ENCODE data around the gene KIFBP. TPM values are rescaled to one million over a fixed set of nuclear protein-coding genes. Genes with fewer than 3 reads are reported as not detected.
A peak's percentile ranks its signal among the peaks of the same experiment; 100 is the strongest.
"Not testable (repeated sequence)": the region's sequence is repeated elsewhere in the genome, so short reads cannot be mapped to it uniquely, and the experiment has no call there.

KIFBP gene
- total and polyA plus RNA-seq, 2 donors = 12.3 to 25.6 TPM

DNA sequence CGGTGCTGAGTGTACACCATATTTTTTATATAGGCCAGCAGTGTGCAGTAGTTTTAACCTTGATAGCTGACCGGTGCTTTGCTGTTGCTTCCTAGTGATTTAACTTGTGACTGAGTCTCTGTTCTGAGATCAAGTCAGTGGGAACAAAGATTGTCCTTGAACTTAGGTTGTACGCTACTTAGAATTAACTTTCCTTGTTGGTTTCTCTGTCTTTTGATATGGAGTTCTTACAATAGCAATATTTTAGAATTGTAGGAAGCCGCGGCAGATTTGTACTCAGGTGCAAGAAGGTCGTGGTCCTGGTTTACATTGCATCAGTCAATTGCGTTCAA, 31.4 kb upstream of the KIFBP start:
- H3K4me3 ChIP-seq (ENCODE audit: low read length in 2 of 2) = peak overlapping the region; percentile 74 to 92
- no peaks in the 10 kb centered on the region for H3K9me3 ChIP-seq (ENCODE audit: control insufficient read depth in 2 of 2, insufficient read depth in 1 of 2, low read length in 1 of 2)
- no peaks in the 10 kb centered on the region for H3K27me3 ChIP-seq (ENCODE audit: control insufficient read depth in 2 of 2, insufficient read depth in 1 of 2, low read length in 1 of 2)
- no peak for DNase-seq (ENCODE audit: low read depth in 6 of 9, low spot score in 9 of 9)
- 75% methylated on average over 7 of the region's 7 CpGs for WGBS
- H3K36me3 ChIP-seq (ENCODE audit: control insufficient read depth in 2 of 2, insufficient read depth in 2 of 2, low read length in 1 of 2) = peaks cover 4 to 25% of the 10 kb centered on the region in 2 donors
- peaks cover 10 to 16% of the 10 kb centered on the region in 2 donors for H3K4me1 ChIP-seq (ENCODE audit: control insufficient read depth in 2 of 2, insufficient read depth in 2 of 2, low read length in 2 of 2)
- peak overlapping the region; percentile 18 to 33 for H3K27ac ChIP-seq (ENCODE audit: low read depth in 1 of 2, low read length in 1 of 2)

GRCh38 chr10:68957654-68958053, 30.9 kb upstream of the KIFBP start:
- Histone ChIP-seq H3K9me3 (ENCODE audit: control insufficient read depth in 2 of 2, insufficient read depth in 1 of 2, low read length in 1 of 2) (no peaks in the 10 kb centered on the region), H3K4me1 (ENCODE audit: control insufficient read depth in 2 of 2, insufficient read depth in 2 of 2, low read length in 2 of 2) (peaks cover 10 to 16% of the 10 kb centered on the region in 2 donors), H3K36me3 (ENCODE audit: control insufficient read depth in 2 of 2, insufficient read depth in 2 of 2, low read length in 1 of 2) (peaks cover 8 to 29% of the 10 kb centered on the region in 2 donors), H3K4me3 (ENCODE audit: low read length in 2 of 2) (peak overlapping the region; percentile 74 to 92), H3K27me3 (ENCODE audit: control insufficient read depth in 2 of 2, insufficient read depth in 1 of 2, low read length in 1 of 2) (no peaks in the 10 kb centered on the region), H3K27ac (ENCODE audit: low read depth in 1 of 2, low read length in 1 of 2) (peak overlapping the region; percentile 7 to 18)
- WGBS = 89% methylated on average over 3 of the region's 3 CpGs
- peak in 1 of 9 donors; percentile 5 for DNase-seq (ENCODE audit: low read depth in 6 of 9, low spot score in 9 of 9)

GRCh38 chr10:68959695-68960527, 28.7 kb upstream of the KIFBP start:
- H3K36me3 ChIP-seq (ENCODE audit: control insufficient read depth in 2 of 2, insufficient read depth in 2 of 2, low read length in 1 of 2) = peaks cover 26 to 47% of the 10 kb centered on the region in 2 donors

DNA sequence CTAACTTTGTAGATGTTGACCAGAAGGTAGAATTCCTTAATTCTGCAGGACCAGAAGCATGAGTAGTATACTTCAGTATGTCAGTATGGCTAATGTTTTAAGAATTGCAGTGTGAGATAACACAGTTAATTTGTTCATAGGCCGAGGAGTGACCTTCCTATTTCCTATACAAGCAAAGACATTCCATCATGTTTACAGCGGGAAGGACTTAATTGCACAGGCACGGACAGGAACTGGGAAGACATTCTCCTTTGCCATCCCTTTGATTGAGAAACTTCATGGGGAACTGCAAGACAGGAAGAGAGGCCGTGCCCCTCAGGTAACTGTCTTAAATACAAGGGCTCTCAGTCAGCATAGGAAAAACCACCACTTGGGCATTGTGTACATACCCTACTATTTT, 25.5 kb upstream of the KIFBP start:
- no peak overlapping the region for H3K4me3 ChIP-seq (ENCODE audit: low read length in 2 of 2)
- 97% methylated on average over 4 of the region's 4 CpGs for WGBS
- H3K27me3 ChIP-seq (ENCODE audit: control insufficient read depth in 2 of 2, insufficient read depth in 1 of 2, low read length in 1 of 2) = no peaks in the 10 kb centered on the region
- H3K9me3 ChIP-seq (ENCODE audit: control insufficient read depth in 2 of 2, insufficient read depth in 1 of 2, low read length in 1 of 2) = no peaks in the 10 kb centered on the region
- DNase-seq (ENCODE audit: low read depth in 6 of 9, low spot score in 9 of 9) = no peak
- no peaks in the 10 kb centered on the region for H3K4me1 ChIP-seq (ENCODE audit: control insufficient read depth in 2 of 2, insufficient read depth in 2 of 2, low read length in 2 of 2)
- peaks cover 47 to 77% of the 10 kb centered on the region in 2 donors for H3K36me3 ChIP-seq (ENCODE audit: control insufficient read depth in 2 of 2, insufficient read depth in 2 of 2, low read length in 1 of 2)
- H3K27ac ChIP-seq (ENCODE audit: low read depth in 1 of 2, low read length in 1 of 2) = no peak overlapping the region

More at GRCh38 chr10:68959695-68960527, 28.7 kb upstream of the KIFBP start:
- Histone ChIP-seq H3K9me3 (ENCODE audit: control insufficient read depth in 2 of 2, insufficient read depth in 1 of 2, low read length in 1 of 2) (no peaks in the 10 kb centered on the region), H3K27ac (ENCODE audit: low read depth in 1 of 2, low read length in 1 of 2) (no peak overlapping the region), H3K4me3 (ENCODE audit: low read length in 2 of 2) (no peak overlapping the region), H3K4me1 (ENCODE audit: control insufficient read depth in 2 of 2, insufficient read depth in 2 of 2, low read length in 2 of 2) (peaks cover 10 to 12% of the 10 kb centered on the region in 2 donors), H3K27me3 (ENCODE audit: control insufficient read depth in 2 of 2, insufficient read depth in 1 of 2, low read length in 1 of 2) (no peaks in the 10 kb centered on the region)
- no peak for DNase-seq (ENCODE audit: low read depth in 6 of 9, low spot score in 9 of 9)
- WGBS = 98% methylated on average over 4 of the region's 4 CpGs

DNA sequence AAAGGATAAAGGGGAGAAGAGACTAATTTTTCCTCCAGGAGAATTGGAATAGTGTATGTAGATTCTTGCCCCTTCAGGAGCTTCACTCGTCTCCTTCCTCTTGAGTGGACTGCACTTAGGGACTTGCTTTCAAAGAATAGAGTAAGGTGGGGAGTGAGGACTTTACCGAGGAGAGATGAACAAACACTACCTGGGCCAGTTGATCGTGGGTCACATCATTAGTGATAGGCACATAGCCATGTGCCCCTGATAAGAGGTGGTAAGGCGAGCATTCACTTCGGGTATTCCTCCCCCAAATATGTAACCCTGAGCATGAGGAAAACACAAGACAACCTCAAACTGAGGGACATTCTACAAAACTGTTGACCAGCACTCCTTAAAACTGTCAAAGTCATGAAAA, 14.6 kb upstream of the KIFBP start:
- H3K4me1 ChIP-seq (ENCODE audit: control insufficient read depth in 2 of 2, insufficient read depth in 2 of 2, low read length in 2 of 2) = no peaks in the 10 kb centered on the region
- 98% methylated on average over 5 of the region's 5 CpGs for WGBS
- H3K27ac ChIP-seq (ENCODE audit: low read depth in 1 of 2, low read length in 1 of 2) = no peak overlapping the region
- H3K36me3 ChIP-seq (ENCODE audit: control insufficient read depth in 2 of 2, insufficient read depth in 2 of 2, low read length in 1 of 2) = peaks cover 56 to 86% of the 10 kb centered on the region in 2 donors
- DNase-seq (ENCODE audit: low read depth in 6 of 9, low spot score in 9 of 9) = no peak
- no peaks in the 10 kb centered on the region for H3K9me3 ChIP-seq (ENCODE audit: control insufficient read depth in 2 of 2, insufficient read depth in 1 of 2, low read length in 1 of 2)
- H3K27me3 ChIP-seq (ENCODE audit: control insufficient read depth in 2 of 2, insufficient read depth in 1 of 2, low read length in 1 of 2) = no peaks in the 10 kb centered on the region
- no peak overlapping the region for H3K4me3 ChIP-seq (ENCODE audit: low read length in 2 of 2)

DNA sequence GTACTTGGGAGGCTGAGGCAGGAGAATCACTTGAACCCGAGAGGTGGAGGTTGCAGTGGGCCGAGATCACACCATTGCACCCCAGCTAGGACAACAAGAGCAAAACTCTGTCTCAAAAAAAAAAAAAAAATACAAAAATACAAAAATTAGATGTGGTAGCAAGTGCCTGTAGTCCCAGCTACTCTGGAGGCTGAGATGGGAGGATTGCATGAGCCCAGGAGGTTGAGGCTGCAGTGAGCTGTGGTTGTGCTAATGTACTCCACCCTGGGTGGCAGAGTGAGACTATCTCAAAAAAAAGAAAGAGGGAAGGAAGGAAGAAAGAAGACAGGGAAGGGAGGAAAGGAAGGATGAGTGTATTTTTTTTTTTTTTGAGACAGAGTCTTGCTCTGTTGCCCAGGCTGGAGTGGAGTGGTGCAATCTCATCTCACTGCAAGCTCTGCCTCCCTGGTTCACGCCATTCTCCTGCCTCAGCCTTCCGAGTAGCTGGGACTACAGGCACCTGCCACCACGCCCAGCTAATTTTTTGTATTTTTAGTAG, 12.6 kb upstream of the KIFBP start:
- not testable (repeated sequence) for H3K4me3 ChIP-seq (ENCODE audit: low read length in 2 of 2); DNase-seq (ENCODE audit: low read depth in 6 of 9, low spot score in 9 of 9); H3K27ac ChIP-seq (ENCODE audit: low read depth in 1 of 2, low read length in 1 of 2); H3K9me3 ChIP-seq (ENCODE audit: control insufficient read depth in 2 of 2, insufficient read depth in 1 of 2, low read length in 1 of 2); H3K27me3 ChIP-seq (ENCODE audit: control insufficient read depth in 2 of 2, insufficient read depth in 1 of 2, low read length in 1 of 2); H3K4me1 ChIP-seq (ENCODE audit: control insufficient read depth in 2 of 2, insufficient read depth in 2 of 2, low read length in 2 of 2)
- WGBS = 97% methylated on average over 5 of the region's 5 CpGs
- peaks cover 48 to 91% of the 10 kb centered on the region in 2 donors for H3K36me3 ChIP-seq (ENCODE audit: control insufficient read depth in 2 of 2, insufficient read depth in 2 of 2, low read length in 1 of 2)

GRCh38 chr10:68979738-68980137, 8.9 kb upstream of the KIFBP start:
- WGBS = over 99% methylated on average over 6 of the region's 6 CpGs
- H3K9me3 ChIP-seq (ENCODE audit: control insufficient read depth in 2 of 2, insufficient read depth in 1 of 2, low read length in 1 of 2); H3K27ac ChIP-seq (ENCODE audit: low read depth in 1 of 2, low read length in 1 of 2); H3K4me3 ChIP-seq (ENCODE audit: low read length in 2 of 2); H3K4me1 ChIP-seq (ENCODE audit: control insufficient read depth in 2 of 2, insufficient read depth in 2 of 2, low read length in 2 of 2); H3K27me3 ChIP-seq (ENCODE audit: control insufficient read depth in 2 of 2, insufficient read depth in 1 of 2, low read length in 1 of 2); DNase-seq (ENCODE audit: low read depth in 6 of 9, low spot score in 9 of 9): not testable (repeated sequence)
- H3K36me3 ChIP-seq (ENCODE audit: control insufficient read depth in 2 of 2, insufficient read depth in 2 of 2, low read length in 1 of 2) = peaks cover 33 to 89% of the 10 kb centered on the region in 2 donors

- 98% methylated on average over 1 of the region's 1 CpG for WGBS
- peaks cover 32 to 84% of the 10 kb centered on the region in 2 donors for H3K36me3 ChIP-seq (ENCODE audit: control insufficient read depth in 2 of 2, insufficient read depth in 2 of 2, low read length in 1 of 2)
Observed at GRCh38 chr10:68981074-68981473, 7.5 kb upstream of the KIFBP start.

DNA sequence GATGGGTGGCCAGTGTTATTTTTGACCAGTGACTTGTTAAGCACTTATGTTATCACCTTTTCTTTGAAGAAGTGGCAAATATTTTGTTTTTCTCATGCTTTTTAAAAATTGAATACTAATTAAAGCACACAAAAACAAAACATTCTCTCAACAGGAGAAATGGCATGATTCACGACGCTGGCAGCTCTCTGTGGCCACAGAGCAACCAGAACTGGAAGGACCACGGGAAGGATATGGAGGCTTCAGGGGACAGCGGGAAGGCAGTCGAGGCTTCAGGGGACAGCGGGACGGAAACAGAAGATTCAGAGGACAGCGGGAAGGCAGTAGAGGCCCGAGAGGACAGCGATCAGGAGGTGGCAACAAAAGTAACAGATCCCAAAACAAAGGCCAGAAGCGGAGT, 6.2 kb upstream of the KIFBP start:
- Histone ChIP-seq H3K4me1 (ENCODE audit: control insufficient read depth in 2 of 2, insufficient read depth in 2 of 2, low read length in 2 of 2) (no peaks in the 10 kb centered on the region), H3K4me3 (ENCODE audit: low read length in 2 of 2) (no peak overlapping the region), H3K36me3 (ENCODE audit: control insufficient read depth in 2 of 2, insufficient read depth in 2 of 2, low read length in 1 of 2) (peaks cover 27 to 74% of the 10 kb centered on the region in 2 donors), H3K27ac (ENCODE audit: low read depth in 1 of 2, low read length in 1 of 2) (no peak overlapping the region), H3K9me3 (ENCODE audit: control insufficient read depth in 2 of 2, insufficient read depth in 1 of 2, low read length in 1 of 2) (no peaks in the 10 kb centered on the region), H3K27me3 (ENCODE audit: control insufficient read depth in 2 of 2, insufficient read depth in 1 of 2, low read length in 1 of 2) (no peaks in the 10 kb centered on the region)
- DNase-seq (ENCODE audit: low read depth in 6 of 9, low spot score in 9 of 9) = no peak
- 98% methylated on average over 11 of the region's 11 CpGs for WGBS

More at GRCh38 chr10:68981074-68981473, 7.5 kb upstream of the KIFBP start:
- Histone ChIP-seq H3K27me3 (ENCODE audit: control insufficient read depth in 2 of 2, insufficient read depth in 1 of 2, low read length in 1 of 2) (no peaks in the 10 kb centered on the region), H3K9me3 (ENCODE audit: control insufficient read depth in 2 of 2, insufficient read depth in 1 of 2, low read length in 1 of 2) (no peaks in the 10 kb centered on the region), H3K4me1 (ENCODE audit: control insufficient read depth in 2 of 2, insufficient read depth in 2 of 2, low read length in 2 of 2) (no peaks in the 10 kb centered on the region), H3K27ac (ENCODE audit: low read depth in 1 of 2, low read length in 1 of 2) (no peak overlapping the region), H3K4me3 (ENCODE audit: low read length in 2 of 2) (no peak overlapping the region)
- DNase-seq (ENCODE audit: low read depth in 6 of 9, low spot score in 9 of 9) = no peak
